ENCODE results near the gene HNRNPA3. TPM values are rescaled to one million over a fixed set of nuclear protein-coding genes. Genes with fewer than 3 reads are reported as not detected.

HNRNPA3 gene
- total and polyA plus RNA-seq, 2 of the 13 experiments (the other 11 are each of a cell fraction or from before 2014, with no cell fraction given), result 73.3 to 97.7 TPM

DNA sequence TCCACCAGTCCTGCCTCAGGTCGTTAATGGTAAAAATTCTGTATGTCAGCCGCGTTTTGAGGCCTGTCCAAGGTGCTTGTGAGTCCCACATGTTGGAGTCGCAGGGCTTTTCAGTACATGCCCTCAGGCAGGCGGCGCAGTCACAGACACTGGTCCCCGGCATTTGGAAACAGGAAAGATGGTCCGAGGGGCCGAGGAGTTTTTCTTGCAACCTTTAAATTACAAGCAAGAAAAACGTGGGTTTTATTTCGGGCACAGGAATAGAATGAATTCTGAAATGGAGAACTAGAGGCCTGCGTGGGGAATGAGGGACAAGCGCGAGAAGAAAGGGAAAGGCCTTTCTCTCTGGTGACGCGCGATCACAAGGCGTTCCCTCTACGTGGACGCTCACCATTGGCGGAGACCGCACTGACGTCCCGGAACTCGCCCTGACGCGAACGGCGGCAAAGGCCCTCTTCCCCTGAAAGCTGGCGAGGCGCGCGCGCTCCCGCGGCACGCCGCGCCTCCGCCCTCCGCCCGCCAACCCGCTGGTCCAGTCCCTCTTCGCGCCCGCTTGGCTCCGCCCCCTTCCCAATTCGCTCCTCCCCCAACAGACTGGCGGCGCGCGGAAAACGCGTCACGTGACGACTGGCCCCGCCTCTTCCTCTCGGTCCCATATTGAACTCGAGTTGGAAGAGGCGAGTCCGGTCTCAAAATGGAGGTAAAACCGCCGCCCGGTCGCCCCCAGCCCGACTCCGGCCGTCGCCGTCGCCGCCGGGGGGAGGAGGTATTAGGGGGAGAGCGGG lies at the start of gene HNRNPA3 (continued):
- TF ChIP-seq, protein P1, sequence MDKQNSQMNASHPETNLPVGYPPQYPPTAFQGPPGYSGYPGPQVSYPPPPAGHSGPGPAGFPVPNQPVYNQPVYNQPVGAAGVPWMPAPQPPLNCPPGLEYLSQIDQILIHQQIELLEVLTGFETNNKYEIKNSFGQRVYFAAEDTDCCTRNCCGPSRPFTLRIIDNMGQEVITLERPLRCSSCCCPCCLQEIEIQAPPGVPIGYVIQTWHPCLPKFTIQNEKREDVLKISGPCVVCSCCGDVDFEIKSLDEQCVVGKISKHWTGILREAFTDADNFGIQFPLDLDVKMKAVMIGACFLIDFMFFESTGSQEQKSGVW (CRISPR knock-in tag; IDR thresholded peaks at IDR 0.05; ENCODE audit: borderline replicate concordance), result no peak
- TF ChIP-seq TEAD3 (CRISPR knock-in tag; optimal IDR thresholded peaks at IDR 0.05; ENCODE audit: borderline replicate concordance) (no peak), SCMH1 (CRISPR knock-in tag; IDR thresholded peaks at IDR 0.05; ENCODE audit: borderline replicate concordance) (no peak), ZFY (CRISPR knock-in tag; IDR thresholded peaks at IDR 0.05) (peak; percentile 89), SMYD3 (CRISPR knock-in tag; IDR thresholded peaks at IDR 0.05) (peak; percentile 40; the same call in 1 of the 2 replicates), HOXA5 (CRISPR knock-in tag; IDR thresholded peaks at IDR 0.05) (peak; percentile 69; the same call in 1 of the 2 replicates), GTF2F1 (IDR thresholded peaks at IDR 0.05; ENCODE audit: low read length) (no peak), BRD4 (CRISPR knock-in tag; IDR thresholded peaks at IDR 0.05) (peak; percentile 83; the same call in 1 of the 2 replicates), RORA (CRISPR knock-in tag; IDR thresholded peaks at IDR 0.05) (no peak), SKI (IDR thresholded peaks at IDR 0.05; ENCODE audit: partially characterized antibody) (peak; percentile 63), DDIT3 (CRISPR knock-in tag; IDR thresholded peaks at IDR 0.05) (0 out of 2 replicates have a peak, but pooled peaks have one; percentile 46), ZNF761 (CRISPR knock-in tag; conservative IDR thresholded peaks at IDR 0.05) (no peak; the same call in 1 of the 2 replicates), HNRNPH1 (optimal IDR thresholded peaks at IDR 0.05; ENCODE audit: low read depth, low read length) (no peak), ZBTB3 (CRISPR knock-in tag; IDR thresholded peaks at IDR 0.05; ENCODE audit: borderline replicate concordance, low read depth) (no peak), ZFP1 (CRISPR knock-in tag; IDR thresholded peaks at IDR 0.05) (no peak), KDM3A (CRISPR knock-in tag; IDR thresholded peaks at IDR 0.05; ENCODE audit: low read depth) (0 out of 2 replicates have a peak, but pooled peaks have one; percentile 9), ZNF446 (CRISPR knock-in tag; IDR thresholded peaks at IDR 0.05) (0 out of 2 replicates have a peak, but pooled peaks have one; percentile 6), ZNF598 (CRISPR knock-in tag; IDR thresholded peaks at IDR 0.05; ENCODE audit: borderline replicate concordance) (peak; percentile 96)
- TF ChIP-seq, protein P2, sequence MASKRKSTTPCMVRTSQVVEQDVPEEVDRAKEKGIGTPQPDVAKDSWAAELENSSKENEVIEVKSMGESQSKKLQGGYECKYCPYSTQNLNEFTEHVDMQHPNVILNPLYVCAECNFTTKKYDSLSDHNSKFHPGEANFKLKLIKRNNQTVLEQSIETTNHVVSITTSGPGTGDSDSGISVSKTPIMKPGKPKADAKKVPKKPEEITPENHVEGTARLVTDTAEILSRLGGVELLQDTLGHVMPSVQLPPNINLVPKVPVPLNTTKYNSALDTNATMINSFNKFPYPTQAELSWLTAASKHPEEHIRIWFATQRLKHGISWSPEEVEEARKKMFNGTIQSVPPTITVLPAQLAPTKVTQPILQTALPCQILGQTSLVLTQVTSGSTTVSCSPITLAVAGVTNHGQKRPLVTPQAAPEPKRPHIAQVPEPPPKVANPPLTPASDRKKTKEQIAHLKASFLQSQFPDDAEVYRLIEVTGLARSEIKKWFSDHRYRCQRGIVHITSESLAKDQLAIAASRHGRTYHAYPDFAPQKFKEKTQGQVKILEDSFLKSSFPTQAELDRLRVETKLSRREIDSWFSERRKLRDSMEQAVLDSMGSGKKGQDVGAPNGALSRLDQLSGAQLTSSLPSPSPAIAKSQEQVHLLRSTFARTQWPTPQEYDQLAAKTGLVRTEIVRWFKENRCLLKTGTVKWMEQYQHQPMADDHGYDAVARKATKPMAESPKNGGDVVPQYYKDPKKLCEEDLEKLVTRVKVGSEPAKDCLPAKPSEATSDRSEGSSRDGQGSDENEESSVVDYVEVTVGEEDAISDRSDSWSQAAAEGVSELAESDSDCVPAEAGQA (IDR thresholded peaks at IDR 0.05; ENCODE audit: low read depth), result peak; percentile 87
- TF ChIP-seq, protein P2 (CRISPR knock-in tag; IDR thresholded peaks at IDR 0.05; ENCODE audit: borderline replicate concordance), result peak; percentile 57; the same call in 1 of the 2 replicates
- TF ChIP-seq, protein P3, sequence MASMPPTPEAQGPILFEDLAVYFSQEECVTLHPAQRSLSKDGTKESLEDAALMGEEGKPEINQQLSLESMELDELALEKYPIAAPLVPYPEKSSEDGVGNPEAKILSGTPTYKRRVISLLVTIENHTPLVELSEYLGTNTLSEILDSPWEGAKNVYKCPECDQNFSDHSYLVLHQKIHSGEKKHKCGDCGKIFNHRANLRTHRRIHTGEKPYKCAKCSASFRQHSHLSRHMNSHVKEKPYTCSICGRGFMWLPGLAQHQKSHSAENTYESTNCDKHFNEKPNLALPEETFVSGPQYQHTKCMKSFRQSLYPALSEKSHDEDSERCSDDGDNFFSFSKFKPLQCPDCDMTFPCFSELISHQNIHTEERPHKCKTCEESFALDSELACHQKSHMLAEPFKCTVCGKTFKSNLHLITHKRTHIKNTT (CRISPR knock-in tag; IDR thresholded peaks at IDR 0.05), result no peak

Measured in HepG2 (cell line).